Measurements from ENCODE around the gene GALC.

- no peak for TF ChIP-seq POLR2A (IDR thresholded peaks at IDR 0.05)
- no peak for TF ChIP-seq CTCF (IDR thresholded peaks at IDR 0.05 in 8 of 11, conservative IDR thresholded peaks at IDR 0.05 in 3 of 11)
- TF ChIP-seq POLR2AphosphoS5 (IDR thresholded peaks at IDR 0.05): no peak
Observed at GRCh38 chr14:87901236-87901635, 91.7 kb downstream of the GALC start.
